Parathyroid adenoma (tissue), 2 donors: ENCODE measurements around the gene CLMN.
A peak's percentile ranks its signal among the peaks of the same experiment; 100 is the strongest.

Experiments used
- H2AFZ ChIP-seq: fragments of 300-600 bp; sonication (generic); one replicate; pipeline ENCODE4 v1.7.0; 2017; ENCODE audit warnings: antibody characterized with exemption, mild to moderate bottlenecking
- H3K27ac ChIP-seq: fragments of 300-600 bp; sonication (generic); one replicate; pipeline ENCODE4 v1.7.0; 2017
- H3K27me3 ChIP-seq: fragments of 300-600 bp; sonication (generic); one replicate; pipeline ENCODE4 v1.7.0; 2017; ENCODE audit warnings: low read length; ENCODE audit not compliant: control insufficient read depth, insufficient read depth
- H3K36me3 ChIP-seq: fragments of 300-600 bp; sonication (generic); one replicate; pipeline ENCODE4 v1.7.0; 2017; ENCODE audit warnings: low read length; ENCODE audit not compliant: control insufficient read depth, insufficient read depth
- H3K4me1 ChIP-seq: fragments of 300-600 bp; sonication (generic); one replicate; pipeline ENCODE4 v1.7.0; 2017; ENCODE audit warnings: control low read depth
- H3K4me2 ChIP-seq: fragments of 300-600 bp; sonication (generic); one replicate; pipeline ENCODE4 v1.7.0; 2017; ENCODE audit warnings: low read length
- H3K4me3 ChIP-seq: fragments of 300-600 bp; sonication (generic); one replicate; pipeline ENCODE4 v1.7.0; 2017; ENCODE audit warnings: low read depth, low read length
- H3K79me2 ChIP-seq: fragments of 300-600 bp; sonication (generic); one replicate; pipeline ENCODE4 v1.7.0; 2017; ENCODE audit warnings: control low read depth
- H3K9ac ChIP-seq: fragments of 300-600 bp; sonication (generic); one replicate; pipeline ENCODE4 v1.7.0; 2017; ENCODE audit warnings: mild to moderate bottlenecking
- H3K9me3 ChIP-seq: fragments of 300-600 bp; sonication (generic); one replicate; pipeline ENCODE4 v1.7.0; 2017; ENCODE audit warnings: low read length; ENCODE audit not compliant: control insufficient read depth
- TF ChIP-seq, protein P1 (sequence below): fragments of 300-600 bp; sonication (generic); IDR thresholded peaks from one replicate; pipeline ENCODE4 v1.7.0; 2017; ENCODE audit warnings: antibody characterized with exemption, mild to moderate bottlenecking
- donor health status: primary hyperparathyroidism.

Gene CLMN

GRCh38 chr14:95326987-95327386 is 7.3 kb upstream of the CLMN start:
- H3K27ac ChIP-seq, result no peak overlapping the region
- no peaks in the 10 kb centered on the region for H3K27me3 ChIP-seq
- H3K4me2 ChIP-seq, result no peak overlapping the region
- no peaks in the 10 kb centered on the region for H3K79me2 ChIP-seq
- H3K9ac ChIP-seq, result no peak overlapping the region
- no peaks in the 10 kb centered on the region for H3K36me3 ChIP-seq
- H2AFZ ChIP-seq, result no peak overlapping the region
- no peak overlapping the region for H3K4me3 ChIP-seq
- no peaks in the 10 kb centered on the region for H3K4me1 ChIP-seq
- TF ChIP-seq, protein P1, sequence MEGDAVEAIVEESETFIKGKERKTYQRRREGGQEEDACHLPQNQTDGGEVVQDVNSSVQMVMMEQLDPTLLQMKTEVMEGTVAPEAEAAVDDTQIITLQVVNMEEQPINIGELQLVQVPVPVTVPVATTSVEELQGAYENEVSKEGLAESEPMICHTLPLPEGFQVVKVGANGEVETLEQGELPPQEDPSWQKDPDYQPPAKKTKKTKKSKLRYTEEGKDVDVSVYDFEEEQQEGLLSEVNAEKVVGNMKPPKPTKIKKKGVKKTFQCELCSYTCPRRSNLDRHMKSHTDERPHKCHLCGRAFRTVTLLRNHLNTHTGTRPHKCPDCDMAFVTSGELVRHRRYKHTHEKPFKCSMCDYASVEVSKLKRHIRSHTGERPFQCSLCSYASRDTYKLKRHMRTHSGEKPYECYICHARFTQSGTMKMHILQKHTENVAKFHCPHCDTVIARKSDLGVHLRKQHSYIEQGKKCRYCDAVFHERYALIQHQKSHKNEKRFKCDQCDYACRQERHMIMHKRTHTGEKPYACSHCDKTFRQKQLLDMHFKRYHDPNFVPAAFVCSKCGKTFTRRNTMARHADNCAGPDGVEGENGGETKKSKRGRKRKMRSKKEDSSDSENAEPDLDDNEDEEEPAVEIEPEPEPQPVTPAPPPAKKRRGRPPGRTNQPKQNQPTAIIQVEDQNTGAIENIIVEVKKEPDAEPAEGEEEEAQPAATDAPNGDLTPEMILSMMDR, result no peak
- H3K9me3 ChIP-seq, result no peaks in the 10 kb centered on the region

DNA sequence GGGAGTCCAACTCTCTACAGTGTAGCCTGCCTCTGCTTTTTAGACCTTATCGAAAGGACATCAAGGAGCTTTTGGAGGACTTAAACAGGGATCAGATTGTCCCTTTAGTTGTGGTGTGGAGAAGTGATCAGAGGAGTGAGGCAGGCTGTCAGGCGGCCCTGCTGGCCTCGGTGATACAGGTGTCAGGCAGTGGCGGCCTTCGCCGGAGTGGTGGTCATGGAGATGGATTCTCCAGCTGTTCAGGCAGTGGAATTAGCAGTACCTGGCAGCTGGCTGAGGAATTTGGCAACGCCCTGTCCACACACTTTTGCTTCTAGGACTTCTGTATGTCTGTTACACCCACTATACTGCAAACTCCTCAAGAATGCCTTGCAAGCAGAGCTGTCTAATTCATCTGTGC is 4.2 kb upstream of the CLMN start:
- no peaks in the 10 kb centered on the region for H3K36me3 ChIP-seq
- H3K27ac ChIP-seq, result no peak overlapping the region
- peaks cover 5% of the 10 kb centered on the region for H3K4me1 ChIP-seq
- no peak overlapping the region for H3K4me3 ChIP-seq
- no peak overlapping the region for H3K4me2 ChIP-seq
- no peaks in the 10 kb centered on the region for H3K27me3 ChIP-seq
- no peak overlapping the region for H3K9ac ChIP-seq
- no peaks in the 10 kb centered on the region for H3K79me2 ChIP-seq
- TF ChIP-seq, protein P1, result no peak
- H3K9me3 ChIP-seq, result no peaks in the 10 kb centered on the region
- no peak overlapping the region for H2AFZ ChIP-seq

DNA sequence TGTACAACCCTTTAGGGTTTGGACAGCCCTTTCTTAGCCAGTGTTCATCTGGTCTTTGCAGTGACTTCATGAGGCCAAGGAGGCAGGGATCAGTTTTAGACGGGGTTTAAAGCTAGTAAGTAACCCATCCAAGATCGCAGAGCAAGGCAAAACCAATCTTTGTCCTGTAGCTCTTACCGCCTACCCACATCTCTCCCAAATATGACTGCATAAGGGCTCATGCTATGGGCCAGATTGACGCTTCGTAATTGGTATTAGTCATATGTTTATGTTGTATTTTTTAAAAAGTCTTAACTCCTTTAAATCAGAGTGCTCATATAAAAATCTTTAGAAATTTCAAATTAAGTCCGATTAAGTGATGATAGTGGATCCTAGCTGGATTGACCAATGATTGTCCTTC is 3.7 kb upstream of the CLMN start:
- H2AFZ ChIP-seq, result no peak overlapping the region
- H3K9me3 ChIP-seq, result no peaks in the 10 kb centered on the region
- H3K79me2 ChIP-seq, result no peaks in the 10 kb centered on the region
- H3K4me1 ChIP-seq, result peaks cover 5% of the 10 kb centered on the region
- no peak overlapping the region for H3K4me2 ChIP-seq
- H3K9ac ChIP-seq, result no peak overlapping the region
- H3K27ac ChIP-seq, result no peak overlapping the region
- no peaks in the 10 kb centered on the region for H3K36me3 ChIP-seq
- no peaks in the 10 kb centered on the region for H3K27me3 ChIP-seq
- no peak overlapping the region for H3K4me3 ChIP-seq
- TF ChIP-seq, protein P1, result no peak

- Histone ChIP-seq H3K9ac (no peak overlapping the region), H3K4me3 (no peak overlapping the region), H3K27ac (no peak overlapping the region), H3K79me2 (no peaks in the 10 kb centered on the region), H3K27me3 (no peaks in the 10 kb centered on the region), H2AFZ (no peak overlapping the region), H3K36me3 (no peaks in the 10 kb centered on the region), H3K4me2 (no peak overlapping the region), H3K4me1 (peaks cover 5% of the 10 kb centered on the region), H3K9me3 (no peaks in the 10 kb centered on the region)
- TF ChIP-seq, protein P1, result no peak
Observed at GRCh38 chr14:95322651-95323050, 2.9 kb upstream of the CLMN start.

- Histone ChIP-seq H2AFZ (peak overlapping the region; percentile 72), H3K27me3 (no peaks in the 10 kb centered on the region), H3K9ac (no peak overlapping the region), H3K79me2 (no peaks in the 10 kb centered on the region), H3K36me3 (no peaks in the 10 kb centered on the region), H3K4me2 (no peak overlapping the region), H3K9me3 (no peaks in the 10 kb centered on the region), H3K4me1 (peaks cover 5% of the 10 kb centered on the region), H3K27ac (no peak overlapping the region), H3K4me3 (no peak overlapping the region)
- TF ChIP-seq, protein P1, result no peak
Observed at GRCh38 chr14:95321693-95322455, 2.2 kb upstream of the CLMN start.
